Stimulated activated naive CD4-positive, alpha-beta T cell (primary cell): ENCODE results near the gene PTPRC.

Experiments used
- DNase-seq, 6 experiments: peaks; one replicate each; lab custom pipeline; 2025; lab: John Stamatoyannopoulos, UW

PTPRC gene

DNA sequence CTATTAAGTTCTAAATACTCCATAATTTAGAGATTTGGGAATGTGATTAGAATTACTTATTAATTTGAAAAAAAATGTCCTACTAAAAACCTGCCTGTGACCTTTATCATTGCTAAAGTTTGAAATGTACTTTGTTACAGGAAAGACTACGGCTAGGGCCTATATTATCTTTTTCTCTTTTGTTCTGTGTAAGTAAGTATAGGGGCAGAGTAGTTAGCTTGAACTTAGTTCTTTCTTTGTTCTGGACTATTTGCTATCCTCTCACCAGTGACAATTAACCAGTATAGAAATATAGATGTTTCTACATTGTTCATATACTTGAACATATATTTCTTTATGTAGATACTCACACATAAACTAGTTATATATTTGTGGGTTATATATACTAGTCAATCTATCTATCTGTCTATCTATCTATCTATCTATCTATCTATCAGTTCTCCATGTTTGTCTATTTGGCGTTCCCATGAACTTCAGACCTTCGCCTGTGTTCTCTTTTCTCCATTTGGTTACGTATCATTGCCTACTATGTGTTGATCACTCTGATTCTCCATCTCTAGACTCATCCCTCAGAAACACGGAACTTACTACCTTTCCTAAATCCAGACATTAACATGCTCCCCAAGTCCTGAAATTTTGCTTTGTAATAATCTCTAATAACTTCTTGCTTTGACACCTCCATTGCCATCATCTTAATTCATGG is 3.3 kb downstream of the PTPRC start:
- no peak for DNase-seq

DNA sequence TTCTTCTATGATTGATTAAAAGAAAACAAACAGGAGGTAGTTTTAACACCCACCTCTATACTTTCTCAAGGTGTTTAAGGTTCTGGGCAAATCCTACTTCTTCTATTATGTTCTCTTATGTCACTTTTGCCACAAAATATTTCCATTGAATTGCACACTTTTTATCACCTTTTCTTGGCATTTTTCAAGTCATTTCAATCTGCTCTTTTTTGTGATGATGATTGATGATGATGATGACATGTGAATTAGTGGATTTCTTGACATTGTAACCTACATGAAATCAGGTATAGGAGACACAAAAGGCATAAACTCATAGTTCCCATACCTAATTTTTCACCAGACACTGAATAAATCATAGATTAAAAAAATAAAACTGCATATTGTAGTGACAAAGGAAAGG is 4.1 kb downstream of the PTPRC start:
- DNase-seq: no peak

DNA sequence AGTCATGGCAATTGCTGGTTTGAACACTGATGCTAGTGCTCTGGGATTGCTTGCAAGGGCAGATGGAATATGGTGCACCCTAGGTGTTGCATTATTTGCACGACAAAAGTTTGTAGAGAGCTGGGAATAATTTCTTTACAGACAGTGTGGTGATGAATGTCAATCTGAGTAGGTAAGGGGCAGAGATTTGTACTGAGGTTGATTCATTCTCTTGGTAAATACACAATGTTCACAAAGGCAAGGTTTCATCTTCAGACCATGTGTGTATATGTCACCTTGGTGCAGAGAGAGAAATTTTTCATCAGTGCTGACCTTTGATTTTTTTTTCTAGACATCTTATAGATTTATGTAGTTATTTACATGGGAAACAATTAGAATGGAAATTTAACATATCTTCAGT is 5.0 kb downstream of the PTPRC start:
- DNase-seq: no peak

DNA sequence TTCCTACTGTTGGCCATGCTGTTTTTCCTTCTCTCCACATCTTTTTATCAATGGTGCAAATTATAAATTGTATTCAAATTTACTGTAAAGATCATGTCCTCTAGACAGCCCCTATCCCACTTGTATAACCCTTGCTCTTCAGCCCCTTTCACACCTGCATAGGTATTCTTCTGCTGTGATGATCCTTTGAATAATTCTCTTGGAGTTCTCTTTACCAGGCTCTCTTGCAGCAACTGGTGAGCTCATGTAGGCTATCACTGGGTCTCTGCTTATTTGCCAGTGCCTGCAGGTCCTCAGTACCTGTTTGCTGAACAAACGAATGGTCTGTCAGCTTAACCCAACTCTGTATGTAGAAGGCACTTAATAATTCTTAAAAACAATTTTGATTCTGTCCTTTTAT is 8.2 kb downstream of the PTPRC start:
- no peak for DNase-seq

DNA sequence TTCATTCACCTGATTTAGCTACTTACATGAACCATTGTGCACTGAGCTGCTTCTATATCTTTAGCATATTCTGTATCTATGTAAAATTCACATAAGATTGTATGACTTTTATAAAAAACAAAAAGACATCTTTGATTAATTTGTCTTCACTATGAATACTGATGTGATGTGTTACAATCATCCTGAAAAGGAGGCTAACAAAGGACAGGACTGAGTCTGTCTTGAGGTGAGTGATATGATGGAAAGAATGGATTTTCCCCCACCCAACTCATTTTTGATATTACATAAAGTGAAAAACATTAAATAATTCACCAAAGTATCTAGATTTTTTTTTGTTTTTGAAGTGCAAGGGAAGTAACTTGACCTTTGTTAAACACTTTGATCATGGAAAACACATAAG is 9.8 kb downstream of the PTPRC start:
- no peak for DNase-seq

DNA sequence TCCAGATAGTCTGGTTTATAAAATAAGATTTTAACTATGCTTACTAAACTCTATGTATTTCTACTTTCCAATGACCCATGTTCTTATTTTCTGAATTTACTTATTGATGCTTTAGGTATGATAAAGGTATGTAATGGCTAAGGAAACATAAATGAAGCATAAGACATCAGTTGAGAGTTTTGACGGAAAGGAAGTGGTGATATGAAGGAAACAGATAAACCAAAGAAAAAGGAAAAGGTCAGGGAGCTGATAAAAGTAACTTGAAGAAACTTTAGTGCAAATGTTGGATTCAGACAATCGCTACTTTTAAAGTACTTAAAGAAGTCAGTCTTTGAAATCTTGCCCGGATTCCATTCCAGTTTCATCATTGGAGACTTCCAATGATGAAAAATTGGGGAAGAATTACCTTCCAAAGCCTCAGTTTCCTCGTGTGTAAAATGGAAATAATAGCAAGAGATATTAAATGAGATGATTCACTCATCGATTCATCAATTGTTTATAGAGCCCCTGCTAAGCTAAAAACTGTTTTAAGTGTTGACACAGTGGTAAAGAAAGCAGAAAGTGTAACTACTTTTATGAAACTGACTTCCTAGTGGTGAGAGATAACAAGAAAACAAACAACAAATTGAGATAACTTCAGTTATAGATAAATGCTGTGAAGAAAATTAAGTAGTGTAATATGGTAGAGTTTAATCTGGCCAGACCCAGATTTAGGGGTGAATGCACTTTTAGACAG is 10.6 kb downstream of the PTPRC start:
- DNase-seq: no peak

DNA sequence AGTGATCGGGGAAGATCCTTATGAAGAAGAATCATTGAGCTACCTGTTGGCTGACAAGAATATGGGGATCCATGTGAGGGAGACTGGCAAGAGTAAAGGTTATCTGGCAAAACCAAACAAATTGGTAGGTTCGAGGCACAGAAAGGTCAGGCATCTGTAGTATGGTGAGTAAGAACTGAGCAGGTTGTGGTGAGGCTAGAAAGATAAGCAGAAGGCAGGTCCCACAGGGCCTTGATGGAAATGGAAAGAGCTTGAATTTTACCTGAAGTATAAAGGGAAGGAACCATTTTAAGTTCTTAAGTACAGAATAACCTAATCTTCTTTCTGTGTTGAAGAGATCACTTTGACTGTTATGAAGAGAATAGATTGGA is 11.1 kb downstream of the PTPRC start:
- DNase-seq: no peak

DNA sequence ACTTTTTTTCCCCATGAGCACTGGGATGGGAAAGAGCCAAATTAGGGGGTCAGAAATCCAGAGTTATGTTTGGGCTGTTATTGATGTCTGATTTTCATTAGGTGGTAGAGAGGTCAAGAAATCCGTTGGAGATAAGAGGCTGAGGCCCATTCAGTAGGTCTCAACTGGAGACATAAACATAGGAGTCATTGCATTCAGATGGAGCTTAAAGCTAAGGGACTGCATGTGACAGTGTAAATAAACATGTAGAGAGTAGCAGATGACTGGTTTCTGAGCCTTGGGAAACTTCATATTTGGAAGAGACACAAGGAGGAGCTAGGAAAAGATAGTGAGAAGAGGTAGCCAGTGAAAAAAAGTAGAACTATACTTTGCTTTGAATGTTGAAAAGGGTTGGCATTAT is 11.7 kb downstream of the PTPRC start:
- DNase-seq: no peak

DNA sequence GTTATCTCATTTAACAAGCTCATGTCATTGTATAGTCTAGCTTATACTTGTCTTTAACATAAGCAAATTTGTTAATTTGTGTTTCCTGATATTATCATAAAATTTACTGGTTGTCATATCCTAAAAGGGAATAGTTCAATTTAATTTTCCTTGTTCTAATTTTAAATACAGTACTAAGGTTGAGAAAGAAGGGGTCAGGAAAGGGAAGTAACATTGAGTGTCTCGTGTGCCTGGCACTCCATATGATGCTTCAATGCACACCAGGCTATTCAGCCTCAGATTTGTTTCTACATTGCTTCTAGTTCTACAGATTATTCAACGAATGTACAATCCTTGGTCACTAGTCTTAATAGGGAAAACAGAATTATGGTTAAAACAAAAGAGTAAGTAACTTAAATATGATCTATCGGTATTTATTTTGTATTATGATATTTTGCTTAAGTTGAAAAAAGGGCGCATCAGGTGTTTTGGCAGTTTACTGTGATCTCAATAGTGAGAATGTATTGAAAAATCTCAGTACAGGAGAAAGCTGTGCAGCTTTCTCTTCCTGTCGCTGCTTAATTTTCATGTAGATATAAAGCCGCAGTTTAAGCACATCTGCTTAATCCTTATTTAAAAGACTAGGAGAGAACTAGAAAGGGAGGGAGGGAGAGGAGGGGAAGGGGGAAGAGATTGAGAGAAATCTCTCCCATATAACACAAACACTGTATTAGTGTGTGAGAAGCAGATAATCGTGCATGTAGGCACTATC is 13.0 kb downstream of the PTPRC start:
- peak in 2 of 6 experiments; percentile 12 to 42 for DNase-seq

DNA sequence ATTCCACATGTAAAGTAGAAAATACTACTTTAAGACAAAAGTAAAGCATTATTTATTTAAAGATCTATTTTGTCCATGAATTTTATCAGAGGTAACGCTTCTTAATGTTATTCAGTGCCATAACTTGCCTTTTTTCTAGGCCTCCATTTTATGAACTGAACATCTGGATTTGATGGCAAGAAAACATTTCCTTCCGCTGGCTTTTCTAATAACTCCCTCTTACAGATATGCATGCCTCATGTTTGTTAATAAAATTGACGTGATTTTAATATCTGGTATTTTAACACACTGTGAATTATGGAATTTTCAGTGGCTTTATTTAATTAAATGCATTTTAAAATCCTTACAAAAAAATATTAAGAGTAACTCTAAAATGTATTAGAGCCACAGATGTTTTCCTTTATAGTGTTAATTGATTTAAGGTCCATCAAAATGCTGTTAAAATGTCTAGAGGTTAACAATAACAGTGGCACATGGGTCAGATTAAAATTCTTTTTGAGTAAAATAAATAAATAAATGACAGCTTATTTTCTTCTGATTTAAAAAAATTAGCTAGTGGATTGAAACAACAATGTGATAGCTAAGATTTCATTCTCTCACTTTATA is 15.1 kb downstream of the PTPRC start:
- DNase-seq: no peak

DNA sequence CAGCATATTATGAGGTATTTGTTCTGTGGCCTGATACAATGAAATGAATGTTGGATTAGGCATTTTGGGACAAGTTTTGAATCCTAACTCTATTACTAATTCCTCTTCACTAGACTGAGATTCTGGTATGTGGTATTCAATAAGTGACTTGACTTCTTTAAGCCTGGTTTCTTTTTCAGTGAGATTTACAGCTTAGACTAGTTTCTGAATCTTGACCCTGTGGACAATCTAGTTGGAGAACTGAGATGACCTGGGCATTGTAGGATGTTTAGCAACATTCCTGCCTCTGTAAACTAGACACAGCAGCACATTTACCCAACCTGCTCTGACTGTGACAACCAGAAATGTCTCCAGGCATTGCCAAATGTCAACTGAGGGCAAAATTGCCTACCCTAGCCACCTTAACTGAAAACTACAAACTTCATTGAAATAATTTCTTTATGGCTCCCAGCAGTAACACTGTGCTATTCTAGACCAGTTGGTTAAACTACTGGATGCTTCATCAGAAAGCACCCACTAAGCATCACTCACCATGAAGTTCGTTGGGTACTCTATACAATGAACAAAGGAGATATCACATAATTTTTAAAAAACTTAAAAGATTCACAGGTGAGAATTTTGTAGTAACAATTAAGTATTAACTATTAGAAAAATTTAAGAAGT is 16.8 kb downstream of the PTPRC start:
- no peak for DNase-seq

DNA sequence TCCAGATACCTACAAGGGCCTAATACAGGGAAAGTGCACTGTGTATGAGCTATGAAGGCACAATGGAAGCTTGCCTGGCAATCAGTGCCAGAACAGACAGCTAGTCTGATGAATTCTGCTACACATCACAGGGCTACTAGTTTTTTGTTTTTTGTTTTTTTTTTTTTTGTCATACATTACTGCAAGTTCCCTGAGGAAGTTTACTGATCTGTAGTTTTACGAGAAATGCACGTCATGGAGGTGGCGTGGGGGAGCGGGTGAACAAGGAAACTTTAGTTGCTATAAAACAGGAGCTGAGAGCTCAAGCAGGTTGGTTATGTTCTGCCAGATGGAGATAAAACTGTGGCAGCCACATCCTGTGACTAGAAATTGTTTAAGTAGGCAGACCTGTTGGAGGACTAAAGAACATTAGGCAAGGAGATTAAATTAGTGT is 17.7 kb downstream of the PTPRC start:
- peak; percentile 65 to 90 (median 82) for DNase-seq

DNA sequence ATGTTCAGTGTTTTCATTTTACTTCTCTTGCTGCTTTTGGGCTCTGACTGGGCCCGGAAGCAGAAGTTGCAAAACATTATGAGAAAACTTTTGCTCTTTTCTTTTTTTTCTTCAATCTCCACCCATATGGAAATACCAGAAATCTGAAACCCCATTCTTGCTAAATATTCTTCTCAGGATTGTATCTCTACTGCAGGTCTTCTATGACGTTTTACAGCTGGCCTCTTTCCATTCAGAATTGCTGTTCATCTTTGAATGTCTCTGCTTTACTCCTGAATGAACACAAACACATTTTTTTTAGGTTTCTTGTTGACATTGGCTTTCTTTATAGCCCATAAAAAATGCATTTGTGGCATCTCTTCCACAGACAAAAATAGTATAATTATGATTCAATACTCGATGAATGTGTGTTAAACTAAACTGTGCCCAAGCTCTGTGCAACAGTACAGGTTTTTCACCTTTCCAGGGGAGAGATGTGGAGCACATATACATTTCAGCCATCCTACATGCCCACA is 18.8 kb downstream of the PTPRC start:
- peak in 5 of 6 experiments; percentile 25 to 63 (median 49) for DNase-seq

DNA sequence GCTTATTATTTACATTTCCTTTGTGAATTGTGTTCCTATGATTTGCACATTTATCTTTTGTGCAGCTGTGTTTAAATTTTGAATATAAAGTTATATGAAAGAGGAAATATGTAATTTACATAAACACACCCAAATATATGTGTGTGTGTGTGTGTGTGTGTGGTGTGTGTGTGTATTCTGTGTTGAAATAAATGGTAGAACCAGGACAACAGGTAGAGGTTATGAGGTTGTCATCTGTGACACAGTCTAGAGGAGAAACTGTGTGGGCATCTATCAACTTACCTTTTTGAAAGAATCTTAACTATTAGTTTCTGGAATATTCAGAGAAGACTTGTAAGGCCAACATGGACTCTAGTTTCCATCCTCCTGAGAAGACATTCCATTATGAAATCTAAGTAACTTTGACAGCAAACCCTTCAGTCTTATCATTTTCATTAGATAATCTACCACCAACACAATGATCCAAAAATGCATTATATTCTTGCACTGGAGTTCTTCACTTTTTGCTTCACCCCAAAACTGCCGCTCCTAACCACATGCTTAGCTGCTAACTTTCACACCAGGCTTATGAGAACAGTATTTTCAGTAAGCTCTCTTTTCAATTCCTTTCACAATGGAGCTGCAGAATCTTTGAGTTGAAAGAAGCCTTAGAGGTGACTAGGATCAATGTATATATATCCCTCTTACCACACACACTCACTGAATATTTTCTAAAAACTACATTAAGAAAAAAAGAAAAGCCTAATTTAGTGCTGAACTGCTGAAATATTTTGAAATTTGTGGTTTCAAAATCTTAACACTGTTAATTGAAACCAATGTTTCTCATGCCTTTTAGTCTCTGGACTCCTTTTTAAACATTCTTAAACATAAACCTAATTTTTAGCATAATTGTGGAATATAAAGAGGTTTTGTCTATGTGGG is 21.8 kb downstream of the PTPRC start:
- DNase-seq: no peak

DNA sequence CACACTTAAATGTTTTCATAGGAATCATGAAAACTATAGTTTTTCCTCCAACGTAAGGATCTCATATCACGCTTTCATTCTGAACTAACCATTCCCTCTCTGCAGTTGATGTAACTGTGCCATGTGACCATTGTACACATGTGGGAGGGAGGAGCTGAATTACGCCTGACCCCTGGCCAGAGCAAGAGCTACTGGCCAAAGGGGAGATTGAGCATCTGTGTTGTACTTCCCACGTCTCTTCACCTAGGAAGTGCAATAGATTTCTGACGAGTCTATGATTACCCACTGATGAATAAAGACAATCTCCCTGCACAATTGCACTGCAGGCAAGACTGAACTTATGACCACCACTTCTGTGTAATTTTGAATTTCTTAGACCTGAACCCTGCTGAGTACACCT is 24.0 kb downstream of the PTPRC start:
- DNase-seq: no peak

DNA sequence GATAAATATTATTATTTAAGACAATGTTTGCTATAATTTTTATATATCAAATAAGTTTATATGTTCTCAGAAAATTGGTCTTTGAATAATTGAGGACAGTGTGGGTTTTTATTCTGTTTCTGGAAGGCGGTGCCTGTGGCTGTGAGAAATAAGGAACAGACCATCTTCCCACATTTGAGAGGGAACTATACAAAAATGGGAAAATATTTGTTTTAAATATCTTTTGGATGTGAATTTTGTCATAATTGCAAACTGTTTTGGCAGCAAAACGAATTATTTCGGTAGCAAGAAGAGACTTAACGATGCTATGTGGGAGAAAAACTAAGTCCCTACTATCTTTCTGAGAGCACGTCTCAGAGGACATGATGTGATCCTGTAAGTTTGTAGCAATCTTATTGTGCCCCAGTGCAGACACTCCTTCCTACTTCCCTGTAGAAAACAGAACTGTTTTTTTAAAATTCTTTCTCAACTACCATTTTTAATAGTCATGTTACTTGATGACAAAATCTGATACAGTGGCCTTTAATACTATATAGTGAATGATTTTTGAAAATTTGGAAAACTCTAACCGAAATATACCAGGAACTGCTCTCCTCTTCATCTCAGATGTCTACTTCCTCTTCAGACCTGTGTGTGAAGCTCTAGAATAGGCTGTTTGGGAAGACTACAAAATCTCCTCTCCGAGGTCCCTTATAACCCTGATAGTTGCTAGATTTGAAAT is 25.4 kb downstream of the PTPRC start:
- peak in 2 of 6 experiments; percentile 20 to 35 for DNase-seq

DNA sequence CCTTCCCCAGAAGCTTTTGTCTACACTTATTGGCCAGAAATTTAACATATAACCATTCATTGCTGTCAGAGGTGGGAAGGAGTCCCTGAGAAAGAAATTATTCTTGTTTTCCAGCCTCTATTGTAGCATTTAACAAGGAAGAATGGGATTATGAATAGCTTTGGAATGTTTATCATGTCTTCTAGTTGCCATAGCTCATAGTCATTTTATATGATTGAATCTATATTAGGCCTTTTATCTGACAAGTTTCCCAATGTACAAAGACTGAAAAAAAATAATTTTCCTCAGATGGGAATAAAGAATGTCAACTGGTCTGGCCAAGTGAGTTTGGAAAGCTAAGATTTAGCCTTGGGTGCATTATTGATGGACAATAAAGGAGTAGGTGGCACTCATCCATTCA is 28.3 kb downstream of the PTPRC start:
- no peak for DNase-seq

DNA sequence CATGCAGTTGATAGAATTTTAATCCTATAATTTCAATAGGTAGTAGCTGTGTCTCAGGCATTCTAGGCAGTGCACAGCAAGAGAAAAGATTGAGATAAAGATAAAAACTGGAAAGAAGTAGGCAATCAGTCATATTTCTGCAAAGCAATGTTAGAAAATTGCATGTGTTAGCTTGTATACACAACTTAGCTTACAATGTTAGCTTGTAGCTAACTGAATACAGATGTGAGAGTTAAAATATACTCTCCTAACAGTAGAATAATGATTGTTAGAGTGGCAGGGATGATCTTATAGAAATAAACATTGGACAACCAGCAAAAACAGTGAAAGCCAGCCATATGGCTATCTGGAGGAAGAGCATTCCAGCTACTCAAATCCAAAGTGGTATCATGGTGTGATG is 29.0 kb downstream of the PTPRC start:
- no peak for DNase-seq

DNA sequence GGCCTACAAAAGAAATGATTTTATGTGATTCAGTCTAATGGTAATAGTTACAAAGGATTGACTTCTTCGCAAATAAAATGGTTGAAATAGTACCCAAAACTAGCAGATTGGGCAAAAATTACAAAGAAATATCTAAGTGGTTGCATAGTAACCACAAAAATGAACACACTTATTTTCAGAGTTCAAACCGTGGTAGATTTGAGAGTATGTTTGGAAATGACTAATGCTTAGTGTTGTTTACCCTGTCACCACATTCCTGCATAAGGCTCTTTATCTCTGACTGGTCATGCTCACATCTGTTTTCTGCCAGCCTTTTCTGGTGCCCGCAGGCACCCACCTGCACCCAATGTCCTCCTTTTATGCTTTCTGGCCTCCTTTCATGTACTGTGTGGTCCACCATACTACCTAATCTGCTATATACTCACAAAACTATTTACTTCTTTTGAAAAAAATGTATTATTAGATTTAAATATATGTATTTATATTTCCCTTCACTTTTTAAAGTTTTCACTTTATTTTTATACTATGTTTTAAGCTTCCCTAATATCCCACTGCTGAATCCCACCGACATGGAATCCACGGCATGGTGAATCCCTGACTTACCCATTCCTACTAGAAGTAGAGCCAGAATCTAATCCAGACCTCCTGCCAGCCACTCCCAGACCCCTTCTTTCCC is 30.3 kb downstream of the PTPRC start:
- peak in 1 of 6 experiments; percentile 11 for DNase-seq
